NT2/D1 (cell line): Measurements from ENCODE around the gene JAKMIP3.

ENCODE experiments used
- SUZ12 ChIP-seq: IDR thresholded peaks from 2 replicates; pipeline ENCODE4 v1.6.1; 2011; ENCODE audit not compliant: insufficient read length, insufficient read depth; ENCODE audit errors: extremely low read depth
- YY1 ChIP-seq: IDR thresholded peaks from 2 replicates; pipeline ENCODE4 v1.6.1; 2011; ENCODE audit not compliant: insufficient read length, insufficient read depth
- ZNF274 ChIP-seq: IDR thresholded peaks from 2 replicates; pipeline ENCODE4 v1.6.1; 2011; ENCODE audit warnings: mild to moderate bottlenecking, low read depth, low read length

GRCh38 chr10:132102071-132102716, 36.4 kb downstream of the JAKMIP3 start:
- TF ChIP-seq ZNF274 (no peak), YY1 (no peak), SUZ12 (no peak)
